ENCODE data around the gene VPS9D1. TPM values are rescaled to one million over a fixed set of nuclear protein-coding genes. Genes with fewer than 3 reads are reported as not detected.

VPS9D1 gene
- total RNA-seq, 1 donor from 2014 or later, result 11.3 TPM

GRCh38 chr16:89660146-89660545 lies 60.6 kb downstream of the VPS9D1 start:
- H3K4me3 Mint-ChIP-seq (ENCODE audit: unreplicated experiment), result peak overlapping the region; percentile 42
- Histone ChIP-seq H3K36me3 (ENCODE audit: insufficient read depth, low read length) (peaks cover 3% of the 10 kb centered on the region), H3K4me2 (ENCODE audit: low read length) (no peak overlapping the region), H3K4me3 (ENCODE audit: insufficient read depth, low read depth, low read length) (no peak overlapping the region), H2AFZ (ENCODE audit: low read depth, low read length) (no peak overlapping the region), H3K27ac (ENCODE audit: low read depth, low read length) (no peak overlapping the region), H3K9me3 (ENCODE audit: insufficient read depth, low read depth, low read length) (no peaks in the 10 kb centered on the region), H4K20me1 (ENCODE audit: insufficient read depth, low read length) (peaks cover 21% of the 10 kb centered on the region), H3K4me1 (ENCODE audit: insufficient read depth, low read length) (peaks cover 12% of the 10 kb centered on the region), H3K9ac (ENCODE audit: low read length) (no peak overlapping the region), H3K79me2 (ENCODE audit: insufficient read depth, low read length) (peaks cover 56% of the 10 kb centered on the region), H3K27me3 (ENCODE audit: insufficient read depth, low read length) (no peaks in the 10 kb centered on the region)
- DNase-seq (ENCODE audit: low read depth), result no peak
- FAIRE-seq, result no peak
- H3K36me3 Mint-ChIP-seq (ENCODE audit: low read depth, unreplicated experiment), result peaks cover 21% of the 10 kb centered on the region
- no peak overlapping the region for H3K27ac Mint-ChIP-seq (ENCODE audit: unreplicated experiment)
- TF ChIP-seq CTCF (IDR thresholded peaks at IDR 0.05; ENCODE audit: insufficient read depth, low read depth, low read length), result no peak
- no peak for TF ChIP-seq EZH2 (IDR thresholded peaks at IDR 0.05; ENCODE audit: insufficient read depth, low read length)
- H3K27me3 Mint-ChIP-seq (ENCODE audit: low read depth, unreplicated experiment), result no peaks in the 10 kb centered on the region
- peaks cover 9% of the 10 kb centered on the region for H3K4me1 Mint-ChIP-seq (ENCODE audit: low read depth, unreplicated experiment)
- H3K9me3 Mint-ChIP-seq (ENCODE audit: unreplicated experiment), result peaks cover 7% of the 10 kb centered on the region

GRCh38 chr16:89658221-89658879 lies 62.3 kb downstream of the VPS9D1 start:
- TF ChIP-seq CTCF (IDR thresholded peaks at IDR 0.05; ENCODE audit: insufficient read depth, low read depth, low read length) (no peak), EZH2 (IDR thresholded peaks at IDR 0.05; ENCODE audit: insufficient read depth, low read length) (no peak)

More at GRCh38 chr16:89658221-89658879, 62.3 kb downstream of the VPS9D1 start:
- Histone ChIP-seq H3K36me3 (ENCODE audit: insufficient read depth, low read length) (peaks cover under 1% of the 10 kb centered on the region), H3K4me3 (ENCODE audit: insufficient read depth, low read depth, low read length) (peak overlapping the region; percentile 81), H3K9me3 (ENCODE audit: insufficient read depth, low read depth, low read length) (no peaks in the 10 kb centered on the region), H3K4me2 (ENCODE audit: low read length) (peak overlapping the region; percentile 86), H3K27me3 (ENCODE audit: insufficient read depth, low read length) (no peaks in the 10 kb centered on the region), H3K27ac (ENCODE audit: low read depth, low read length) (peak overlapping the region; percentile 72), H2AFZ (ENCODE audit: low read depth, low read length) (peak overlapping the region; percentile 78), H3K9ac (ENCODE audit: low read length) (peak overlapping the region; percentile 98), H3K4me1 (ENCODE audit: insufficient read depth, low read length) (peaks cover 12% of the 10 kb centered on the region), H4K20me1 (ENCODE audit: insufficient read depth, low read length) (peaks cover 33% of the 10 kb centered on the region), H3K79me2 (ENCODE audit: insufficient read depth, low read length) (peaks cover 71% of the 10 kb centered on the region)
- H3K36me3 Mint-ChIP-seq (ENCODE audit: low read depth, unreplicated experiment), result peaks cover 16% of the 10 kb centered on the region
- H3K27ac Mint-ChIP-seq (ENCODE audit: unreplicated experiment), result peak overlapping the region; percentile 78
- H3K9me3 Mint-ChIP-seq (ENCODE audit: unreplicated experiment), result peaks cover 4% of the 10 kb centered on the region
- H3K27me3 Mint-ChIP-seq (ENCODE audit: low read depth, unreplicated experiment), result no peaks in the 10 kb centered on the region
- FAIRE-seq, result no peak
- DNase-seq (ENCODE audit: low read depth), result no peak
- peaks cover 9% of the 10 kb centered on the region for H3K4me1 Mint-ChIP-seq (ENCODE audit: low read depth, unreplicated experiment)
- peak overlapping the region; percentile 92 for H3K4me3 Mint-ChIP-seq (ENCODE audit: unreplicated experiment)

All from astrocyte (in vitro differentiated cells and primary cell).